OCI-LY1 (cell line): Measurements from ENCODE around the gene ZBTB7C.

Experiments used
- H2AFZ ChIP-seq: fragments of 200-600 bp; sonication (generic), shearing (Covaris generic); 2 replicates; pipeline ENCODE4 v1.6.0; 2014; ENCODE audit warnings: antibody characterized with exemption, mild to moderate bottlenecking, low read length
- H3F3A ChIP-seq: fragments of 200-600 bp; sonication (generic), shearing (Covaris generic); 2 replicates; pipeline ENCODE4 v1.6.0; 2014; ENCODE audit warnings: mild to moderate bottlenecking, antibody characterized with exemption, low read length, moderate library complexity; ENCODE audit not compliant: insufficient read depth
- H3K27ac ChIP-seq: fragments of 200-600 bp; sonication (generic); 2 replicates; pipeline ENCODE4 v1.5.1; 2014; ENCODE audit warnings: low read length, mixed run types, mild to moderate bottlenecking, low read depth; ENCODE audit not compliant: poor library complexity, severe bottlenecking
- H3K27me3 ChIP-seq: fragments of 200-600 bp; sonication (generic); 2 replicates; pipeline ENCODE4 v1.6.0; 2014; ENCODE audit warnings: antibody characterized with exemption, mild to moderate bottlenecking, low read length, moderate library complexity; ENCODE audit not compliant: insufficient read depth
- H3K36me3 ChIP-seq: fragments of 200-600 bp; sonication (generic); 2 replicates; pipeline ENCODE4 v1.6.1; 2014; ENCODE audit warnings: mild to moderate bottlenecking, antibody characterized with exemption, low read length, moderate library complexity, mixed read lengths; ENCODE audit not compliant: insufficient read depth
- H3K4me1 ChIP-seq: fragments of 200-600 bp; sonication (generic); 2 replicates; pipeline ENCODE4 v1.5.1; 2014; ENCODE audit warnings: mild to moderate bottlenecking, low read length, moderate library complexity; ENCODE audit not compliant: insufficient read depth, severe bottlenecking
- H3K4me2 ChIP-seq: fragments of 200-600 bp; sonication (generic), shearing (Covaris generic); 2 replicates; pipeline ENCODE4 v1.6.1; 2014; ENCODE audit warnings: low read length
- H3K4me3 ChIP-seq: fragments of 200-600 bp; sonication (generic); 2 replicates; pipeline ENCODE4 v1.5.1; 2014; ENCODE audit warnings: low read length, low read depth, mild to moderate bottlenecking, mixed read lengths; ENCODE audit not compliant: poor library complexity, severe bottlenecking
- H3K79me2 ChIP-seq: fragments of 200-600 bp; shearing (Covaris generic); 2 replicates; pipeline ENCODE4 v1.6.1; 2016; ENCODE audit warnings: mixed run types, low read length, mixed read lengths; ENCODE audit not compliant: insufficient read depth
- H3K9ac ChIP-seq: fragments of 200-600 bp; sonication (generic), shearing (Covaris generic); 2 replicates; pipeline ENCODE4 v1.6.1; 2014; ENCODE audit warnings: mild to moderate bottlenecking, low read length, mixed read lengths
- H3K9me2 ChIP-seq: fragments of 200-600 bp; sonication (generic), shearing (Covaris generic); 2 replicates; pipeline ENCODE4 v1.6.1; 2014; ENCODE audit warnings: low read depth, mild to moderate bottlenecking, low read length, mixed read lengths
- H3K9me3 ChIP-seq: fragments of 200-600 bp; shearing (Covaris generic); 2 replicates; pipeline ENCODE4 v1.6.1; 2014; ENCODE audit warnings: low read length, mixed read lengths
- H4K20me1 ChIP-seq: fragments of 200-600 bp; sonication (generic), shearing (Covaris generic); 2 replicates; pipeline ENCODE4 v1.6.0; 2016; ENCODE audit warnings: mild to moderate bottlenecking, low read length; ENCODE audit not compliant: insufficient read depth
- EZH2 ChIP-seq: fragments of 200-600 bp; sonication (generic), shearing (Covaris generic); IDR thresholded peaks from 2 replicates; pipeline ENCODE4 v1.8.0; 2017; ENCODE audit warnings: borderline replicate concordance, mixed run types, mild to moderate bottlenecking, antibody characterized with exemption, low read length, moderate library complexity, mixed read lengths
- TF ChIP-seq, protein P1 (sequence below): fragments of 200-600 bp; sonication (generic), shearing (Covaris generic); IDR thresholded peaks from 2 replicates; pipeline ENCODE4 v1.5.1; 2017; ENCODE audit warnings: mild to moderate bottlenecking, antibody characterized with exemption, low read length, moderate library complexity, mixed read lengths

Gene ZBTB7C

GRCh38 chr18:48334845-48335244, 74.3 kb downstream of the ZBTB7C start:
- H3K4me3 ChIP-seq: no peak overlapping the region
- H3F3A ChIP-seq: no peaks in the 10 kb centered on the region
- no peak overlapping the region for H2AFZ ChIP-seq
- no peaks in the 10 kb centered on the region for H4K20me1 ChIP-seq
- no peak overlapping the region for H3K27ac ChIP-seq
- H3K36me3 ChIP-seq: no peaks in the 10 kb centered on the region
- TF ChIP-seq EZH2: no peak
- TF ChIP-seq, protein P1, sequence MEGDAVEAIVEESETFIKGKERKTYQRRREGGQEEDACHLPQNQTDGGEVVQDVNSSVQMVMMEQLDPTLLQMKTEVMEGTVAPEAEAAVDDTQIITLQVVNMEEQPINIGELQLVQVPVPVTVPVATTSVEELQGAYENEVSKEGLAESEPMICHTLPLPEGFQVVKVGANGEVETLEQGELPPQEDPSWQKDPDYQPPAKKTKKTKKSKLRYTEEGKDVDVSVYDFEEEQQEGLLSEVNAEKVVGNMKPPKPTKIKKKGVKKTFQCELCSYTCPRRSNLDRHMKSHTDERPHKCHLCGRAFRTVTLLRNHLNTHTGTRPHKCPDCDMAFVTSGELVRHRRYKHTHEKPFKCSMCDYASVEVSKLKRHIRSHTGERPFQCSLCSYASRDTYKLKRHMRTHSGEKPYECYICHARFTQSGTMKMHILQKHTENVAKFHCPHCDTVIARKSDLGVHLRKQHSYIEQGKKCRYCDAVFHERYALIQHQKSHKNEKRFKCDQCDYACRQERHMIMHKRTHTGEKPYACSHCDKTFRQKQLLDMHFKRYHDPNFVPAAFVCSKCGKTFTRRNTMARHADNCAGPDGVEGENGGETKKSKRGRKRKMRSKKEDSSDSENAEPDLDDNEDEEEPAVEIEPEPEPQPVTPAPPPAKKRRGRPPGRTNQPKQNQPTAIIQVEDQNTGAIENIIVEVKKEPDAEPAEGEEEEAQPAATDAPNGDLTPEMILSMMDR: no peak
- H3K4me1 ChIP-seq: no peaks in the 10 kb centered on the region
- no peaks in the 10 kb centered on the region for H3K9me3 ChIP-seq
- no peaks in the 10 kb centered on the region for H3K9me2 ChIP-seq
- H3K4me2 ChIP-seq: no peak overlapping the region
- H3K27me3 ChIP-seq: no peaks in the 10 kb centered on the region
- no peaks in the 10 kb centered on the region for H3K79me2 ChIP-seq
- H3K9ac ChIP-seq: no peak overlapping the region

DNA sequence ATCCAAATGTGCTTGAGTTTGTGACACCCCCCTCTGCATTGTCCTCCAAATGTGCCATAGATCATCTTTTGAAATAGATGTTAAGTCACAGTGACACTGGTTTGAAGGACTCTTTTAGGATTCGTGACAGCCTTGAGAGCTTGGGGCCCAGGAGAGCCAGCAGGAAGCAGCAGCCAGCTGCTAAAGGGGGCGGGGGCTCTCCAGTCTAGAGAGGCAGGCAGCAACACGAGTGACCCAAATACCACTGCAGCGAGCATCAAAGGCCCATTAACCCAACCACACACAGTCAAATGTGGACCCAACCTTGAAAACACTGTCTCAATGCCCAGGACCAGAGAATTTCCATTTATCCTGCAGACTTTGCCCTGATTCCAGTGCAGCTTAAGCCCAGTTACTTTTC, 75.6 kb downstream of the ZBTB7C start:
- H3K27me3 ChIP-seq: no peaks in the 10 kb centered on the region
- no peak overlapping the region for H3K4me2 ChIP-seq
- H4K20me1 ChIP-seq: no peaks in the 10 kb centered on the region
- H3K27ac ChIP-seq: no peak overlapping the region
- H2AFZ ChIP-seq: no peak overlapping the region
- no peak overlapping the region for H3K9ac ChIP-seq
- no peaks in the 10 kb centered on the region for H3K9me2 ChIP-seq
- H3F3A ChIP-seq: no peaks in the 10 kb centered on the region
- H3K9me3 ChIP-seq: no peaks in the 10 kb centered on the region
- H3K4me3 ChIP-seq: no peak overlapping the region
- H3K36me3 ChIP-seq: no peaks in the 10 kb centered on the region
- TF ChIP-seq, protein P1: no peak
- no peak for TF ChIP-seq EZH2
- no peaks in the 10 kb centered on the region for H3K4me1 ChIP-seq
- no peaks in the 10 kb centered on the region for H3K79me2 ChIP-seq

DNA sequence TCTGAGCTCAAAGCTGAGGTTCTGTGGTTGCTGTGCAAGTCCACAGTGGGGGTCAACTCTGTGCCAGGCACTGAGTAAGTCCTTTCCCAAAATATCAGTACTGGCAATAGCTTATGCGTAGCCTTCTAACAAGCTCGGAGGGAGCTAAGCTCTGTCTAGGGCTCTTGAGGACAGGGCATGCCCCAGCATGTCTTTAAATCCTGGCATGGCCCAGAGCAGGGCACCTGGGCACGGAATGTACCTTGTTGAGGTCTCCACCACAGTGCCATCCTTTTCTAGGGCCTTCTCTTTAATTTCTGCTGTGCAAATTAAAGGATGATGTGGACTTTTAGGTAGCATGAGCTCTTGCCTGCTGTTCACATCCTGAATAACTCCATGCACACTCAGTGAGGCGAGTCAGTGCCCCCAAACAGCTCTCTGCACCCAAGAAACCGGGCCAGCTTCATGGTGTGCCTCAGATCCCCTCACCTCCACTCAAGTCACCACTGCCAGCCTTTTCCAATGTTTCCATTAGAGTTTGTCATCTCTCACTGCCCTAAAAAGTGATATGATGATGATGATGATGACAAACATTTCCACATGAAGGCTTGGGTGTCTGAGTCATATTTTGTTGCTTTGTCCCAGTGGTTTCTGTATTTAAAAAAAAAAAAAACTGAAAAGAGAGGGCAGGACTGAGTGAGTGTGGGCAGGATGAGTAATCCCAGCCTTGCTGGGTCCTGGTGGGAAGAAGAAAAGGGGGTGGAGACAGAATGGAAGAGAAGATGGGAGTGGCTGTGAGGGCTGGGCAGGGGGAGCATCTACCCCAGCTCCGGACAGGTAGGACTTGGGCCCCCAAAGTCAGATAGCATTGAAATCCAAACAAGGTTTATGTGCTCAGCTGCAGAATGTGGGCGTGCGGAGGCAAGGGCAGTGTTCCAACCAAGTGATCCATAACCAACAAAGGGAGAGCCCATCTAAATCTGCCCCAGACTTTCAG, 78.9 kb downstream of the ZBTB7C start:
- H3K79me2 ChIP-seq: no peaks in the 10 kb centered on the region
- TF ChIP-seq, protein P1: no peak
- TF ChIP-seq EZH2: no peak
- no peaks in the 10 kb centered on the region for H3K9me2 ChIP-seq
- H3K4me1 ChIP-seq: no peaks in the 10 kb centered on the region
- H3K36me3 ChIP-seq: no peaks in the 10 kb centered on the region
- H3K27ac ChIP-seq: no peak overlapping the region
- H3K27me3 ChIP-seq: no peaks in the 10 kb centered on the region
- no peaks in the 10 kb centered on the region for H3K9me3 ChIP-seq
- no peaks in the 10 kb centered on the region for H3F3A ChIP-seq
- H3K9ac ChIP-seq: no peak overlapping the region
- no peak overlapping the region for H2AFZ ChIP-seq
- H4K20me1 ChIP-seq: no peaks in the 10 kb centered on the region
- H3K4me3 ChIP-seq: no peak overlapping the region
- no peak overlapping the region for H3K4me2 ChIP-seq
